ENCODE data around the gene DNAJC30.
"Not testable (repeated sequence)": the region's sequence is repeated elsewhere in the genome, so short reads cannot be mapped to it uniquely, and the experiment has no call there.

The DNAJC30 gene

GRCh38 chr7:73683056-73683787, at the start of gene DNAJC30, which contains the start of gene BUD23:
DNAJC30 (minus strand) TSS chr7:73683453; CDS start chr7:73683423, 30 bp downstream.
BUD23 (plus strand) TSS chr7:73683597; CDS start chr7:73683626, 29 bp downstream.
- peak; percentile 99 for DNase-seq

- DNase-seq, result no peak
Measured at GRCh38 chr7:73732397-73732796, 49.1 kb upstream of the DNAJC30 start.

- no peak for DNase-seq
Measured at GRCh38 chr7:73730485-73730884, 47.2 kb upstream of the DNAJC30 start.

DNA sequence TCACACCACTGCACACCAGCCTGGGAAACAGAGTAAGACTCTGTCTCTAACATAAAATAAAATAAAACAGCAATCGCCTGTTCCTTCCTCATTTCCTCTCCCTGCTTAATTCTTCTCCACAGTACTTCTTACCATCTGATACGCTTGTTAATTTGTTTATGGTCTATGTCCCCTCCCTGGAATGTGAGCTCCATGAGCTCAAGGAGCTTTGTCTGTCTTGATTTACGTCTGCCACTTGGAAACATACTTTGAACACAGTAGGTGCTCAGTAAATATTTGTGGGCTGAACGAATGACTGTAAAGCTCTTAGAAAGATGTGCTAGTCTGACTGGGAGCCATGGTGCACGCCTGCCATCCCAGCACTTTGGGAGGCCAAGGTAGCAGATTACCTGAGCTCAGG, 45.3 kb upstream of the DNAJC30 start:
- DNase-seq, result no peak

DNA sequence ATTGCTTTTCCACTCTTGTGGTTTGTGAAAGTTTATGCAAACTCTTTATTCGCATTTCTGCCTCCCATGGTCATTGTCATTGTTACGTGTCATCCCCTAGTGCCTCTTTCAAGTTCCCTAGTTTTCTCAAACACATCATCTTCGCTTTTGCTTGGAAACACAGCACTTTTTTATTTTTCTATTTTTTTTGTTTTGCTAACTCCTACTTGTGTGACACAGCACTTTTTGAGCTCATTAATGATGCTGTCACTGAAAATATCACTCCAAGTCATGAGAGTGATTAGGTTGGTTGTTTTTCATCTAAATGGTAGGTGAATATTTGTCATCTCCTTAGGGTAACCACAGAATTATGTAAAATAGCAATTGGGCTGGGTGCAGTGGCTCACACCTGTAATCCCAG, 44.7 kb upstream of the DNAJC30 start:
- DNase-seq, result no peak

DNA sequence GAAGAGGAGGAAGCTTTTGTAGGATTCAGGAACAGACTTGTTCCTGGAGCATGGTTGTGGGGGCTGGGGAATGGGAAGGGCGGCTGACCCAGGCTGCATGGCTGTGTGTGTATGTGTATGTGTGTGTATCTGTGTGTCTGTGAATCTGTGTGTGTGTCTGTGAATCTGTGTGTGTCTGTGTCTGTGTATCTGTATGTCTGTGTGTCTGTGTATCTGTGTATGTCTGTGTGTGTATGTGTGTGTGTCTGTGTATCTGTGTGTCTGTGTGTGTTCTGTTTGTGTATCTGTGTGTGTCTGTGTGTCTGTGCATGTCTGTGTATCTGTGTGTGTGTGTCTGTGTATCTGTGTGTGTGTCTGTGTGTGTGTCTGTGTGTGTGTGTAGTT, 42.8 kb upstream of the DNAJC30 start:
- DNase-seq, result no peak

GRCh38 chr7:73723813-73724212, 40.6 kb upstream of the DNAJC30 start:
- DNase-seq, result no peak

GRCh38 chr7:73722785-73723184, 39.5 kb upstream of the DNAJC30 start:
- no peak for DNase-seq

- not testable (repeated sequence) for DNase-seq
Measured at GRCh38 chr7:73722182-73722581, 38.9 kb upstream of the DNAJC30 start.

GRCh38 chr7:73721377-73721817, 38.1 kb upstream of the DNAJC30 start:
- no peak for DNase-seq

DNA sequence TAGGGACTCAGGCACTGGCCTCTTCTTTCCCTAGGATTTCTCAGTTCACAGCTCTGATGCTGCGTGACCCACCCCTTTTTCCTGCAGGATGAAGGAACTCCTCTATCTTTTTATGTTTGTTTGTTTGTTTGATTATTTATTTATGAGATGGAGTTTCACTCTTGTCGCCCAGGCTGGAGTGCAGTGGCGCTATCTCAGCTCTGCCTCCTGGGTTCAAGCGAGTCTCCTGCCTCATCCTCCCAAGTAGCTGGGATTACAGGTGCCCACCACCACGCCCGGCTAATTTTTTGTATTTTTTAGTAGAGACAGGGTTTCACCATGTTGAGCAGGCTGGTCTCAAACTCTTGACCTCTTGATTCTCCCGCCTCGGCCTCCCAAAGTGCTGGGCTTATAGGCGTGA, 37.2 kb upstream of the DNAJC30 start:
- DNase-seq, result not testable (repeated sequence)

DNA sequence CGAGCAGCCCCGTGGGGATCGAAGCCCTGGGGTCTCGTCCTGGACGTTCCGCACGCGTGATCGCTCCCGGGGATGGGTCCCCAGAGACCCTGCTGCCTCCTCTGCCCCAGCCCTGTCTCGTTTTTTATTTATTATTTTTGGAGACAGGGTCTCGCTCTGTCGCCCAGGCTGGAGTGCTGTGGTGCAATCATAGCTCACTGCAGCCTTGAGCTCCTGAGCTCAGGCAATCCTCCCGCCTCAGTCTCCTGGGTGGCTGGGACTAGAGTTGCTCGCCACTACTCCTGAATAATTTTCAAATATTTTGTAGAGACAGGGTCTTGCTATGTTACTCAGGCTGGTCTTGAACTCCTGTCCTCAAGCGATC, 36.5 kb upstream of the DNAJC30 start:
- no peak for DNase-seq

- peak; percentile 80 for DNase-seq
Measured at GRCh38 chr7:73718905-73719805, 35.9 kb upstream of the DNAJC30 start, which contains the start of gene STX1A. STX1A (minus strand) TSS chr7:73719669; CDS start chr7:73719631, 38 bp downstream.

DNA sequence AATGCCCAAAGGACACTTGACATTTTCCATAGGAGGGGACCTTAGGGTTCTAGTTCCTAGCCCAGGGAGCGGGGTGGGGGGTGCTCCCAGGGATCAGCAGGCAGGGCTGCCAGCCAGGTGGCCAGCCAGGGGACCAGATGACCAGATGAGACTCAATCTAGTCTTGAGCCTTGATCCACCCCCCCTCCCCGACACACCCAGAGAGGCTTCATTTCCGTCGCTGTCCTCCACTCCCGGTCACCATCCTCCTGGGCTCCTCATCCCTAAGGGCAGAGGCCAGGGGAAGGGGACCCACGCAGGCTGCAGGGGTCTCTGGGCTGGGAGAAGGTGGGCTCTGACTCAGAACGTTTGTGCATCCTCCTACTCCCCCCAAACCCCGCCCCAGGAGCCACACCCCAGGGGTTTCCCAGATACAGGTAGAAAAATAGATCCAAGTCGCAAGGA, 35.2 kb upstream of the DNAJC30 start:
- no peak for DNase-seq

- DNase-seq, result peak; percentile 83
Measured at GRCh38 chr7:73717991-73718405, 34.7 kb upstream of the DNAJC30 start.

- no peak for DNase-seq
Measured at GRCh38 chr7:73717025-73717807, 34.0 kb upstream of the DNAJC30 start.

DNA sequence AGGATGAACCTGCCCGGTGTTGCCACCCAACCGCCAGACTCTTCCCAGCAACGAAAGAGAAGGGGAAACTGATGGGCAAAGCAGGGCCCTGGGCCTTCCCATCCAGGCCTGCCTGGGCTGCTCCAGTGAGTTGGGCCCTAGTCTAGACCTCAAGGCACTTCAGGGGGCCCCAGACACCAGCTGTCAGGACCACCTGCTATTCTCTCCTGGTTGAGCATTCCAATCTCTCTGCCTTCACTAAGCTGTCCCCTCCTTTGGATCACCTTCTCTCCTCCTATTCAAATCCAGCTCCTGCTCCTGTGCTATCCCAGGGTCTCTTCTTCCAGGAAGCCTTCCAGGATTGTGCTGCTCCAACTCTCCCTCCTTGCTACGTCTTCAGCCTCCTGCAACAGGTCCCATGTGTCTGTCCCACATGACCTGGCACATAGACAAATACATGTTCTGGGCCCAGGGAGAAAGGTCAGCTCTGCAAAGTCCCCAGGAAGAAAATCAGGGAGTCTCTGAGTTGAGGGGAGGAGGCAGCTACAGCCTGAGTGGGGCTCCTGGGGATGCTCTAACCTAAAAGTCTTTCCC, 33.2 kb upstream of the DNAJC30 start:
- DNase-seq, result no peak

DNA sequence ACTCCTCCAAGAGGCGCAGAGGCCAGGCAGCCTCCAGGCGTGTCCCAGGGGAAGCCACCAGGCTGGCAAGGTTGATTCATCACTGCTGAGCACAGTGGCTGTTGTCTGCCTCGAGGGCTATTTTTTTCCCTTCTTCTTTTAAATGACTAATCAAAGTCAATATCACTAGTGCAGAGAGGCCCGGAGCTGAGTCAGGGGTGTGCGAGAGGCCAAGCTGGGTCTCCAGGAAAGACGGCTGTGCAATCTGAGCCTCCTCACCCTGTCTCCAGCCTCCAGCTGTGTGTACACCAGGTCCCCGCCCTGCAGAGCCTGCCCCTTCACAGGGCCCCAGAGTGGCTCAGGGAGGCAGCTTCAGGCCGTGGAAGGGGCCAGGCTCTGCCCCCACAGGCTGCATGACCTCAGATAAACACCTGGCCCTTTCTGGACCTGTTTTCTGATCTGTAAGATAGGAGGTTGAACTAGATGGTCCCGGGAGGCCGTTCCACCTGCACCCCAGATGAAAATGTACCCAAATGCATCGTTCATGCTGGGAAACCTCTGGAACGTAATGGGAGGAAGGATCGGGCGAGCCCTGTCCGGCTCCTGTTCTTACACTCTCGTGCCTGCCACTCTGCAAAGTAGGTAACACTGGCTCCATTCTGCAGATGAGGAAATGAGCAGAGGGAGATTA, 32.5 kb upstream of the DNAJC30 start:
- DNase-seq, result peak; percentile 45

- DNase-seq, result not testable (repeated sequence)
Measured at GRCh38 chr7:73713319-73713718, 30.1 kb upstream of the DNAJC30 start.

DNA sequence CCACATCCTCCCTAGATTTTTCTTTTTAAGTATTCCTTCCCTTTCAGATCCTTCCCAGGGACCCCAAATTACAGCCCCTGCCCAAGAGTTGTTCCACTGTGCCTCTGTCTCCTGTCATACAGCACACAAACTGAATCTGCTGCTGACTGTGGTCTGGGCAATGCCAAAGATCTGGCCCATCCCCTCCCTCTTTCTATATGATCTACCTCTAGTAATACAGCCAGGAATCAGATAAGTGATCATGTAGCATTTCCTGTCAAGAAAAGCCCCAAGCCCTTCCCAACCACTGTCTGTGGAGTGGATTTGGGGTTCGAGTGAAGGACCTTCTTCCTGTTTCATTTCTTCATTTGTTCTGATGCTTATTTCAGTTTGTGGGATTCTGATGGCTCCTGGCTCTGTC, 29.5 kb upstream of the DNAJC30 start:
- DNase-seq, result no peak

- no peak for DNase-seq
Measured at GRCh38 chr7:73708961-73709549, 25.8 kb upstream of the DNAJC30 start.
